ENCODE results near the gene HAL. TPM values are rescaled to one million over a fixed set of nuclear protein-coding genes. Genes with fewer than 3 reads are reported as not detected.

HAL gene
- total and polyA plus RNA-seq, 2 of the 4 experiments (the other 2 are of a cell fraction), result under 0.01 to 0.02 TPM

DNA sequence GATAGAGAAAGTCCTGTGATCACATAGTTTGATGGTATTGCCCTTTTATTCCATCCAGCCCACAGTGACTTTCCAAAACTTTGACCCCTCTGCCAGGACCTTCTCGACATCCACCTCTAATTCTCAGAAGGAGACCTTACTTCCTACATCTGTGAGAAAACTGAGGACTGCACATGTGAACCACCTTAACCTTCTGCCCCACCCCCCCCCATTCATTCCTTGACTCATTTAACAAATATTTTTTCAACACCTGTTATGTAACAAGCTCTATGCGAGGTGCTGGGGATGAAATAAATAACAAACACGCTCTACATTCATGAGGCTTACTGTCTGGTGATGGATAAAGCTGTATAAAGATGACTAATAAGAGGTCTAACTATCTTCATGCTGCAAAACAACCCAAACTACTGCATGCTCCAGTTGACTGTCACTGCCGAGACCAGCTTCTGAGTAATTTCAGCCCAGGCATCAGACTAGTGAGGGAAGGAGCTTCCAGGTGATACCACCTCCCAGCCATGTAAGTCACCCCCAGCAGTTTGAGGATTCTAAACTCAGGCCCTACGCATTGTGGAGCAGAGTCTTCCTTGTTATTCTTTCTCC lies 1.9 kb upstream of the HAL start:
- Histone ChIP-seq H2AFZ (replicated peaks; ENCODE audit: low read length, poor library complexity) (no peak overlapping the region), H3K23ac (ENCODE audit: low read depth, low read length) (no peak overlapping the region), H2AK9ac (replicated peaks; ENCODE audit: low read depth, low read length, poor library complexity) (no peak overlapping the region), H3K79me1 (ENCODE audit: low read depth in 1 of 2, low read length in 2 of 2) (no peaks in the 10 kb centered on the region), H3K4me2 (ENCODE audit: low read depth, low read length) (no peak overlapping the region), H3K14ac (replicated peaks; ENCODE audit: low read depth, low read length) (0 out of 2 replicates have a peak overlapping the region, but pooled peaks have one; percentile 24), H3K18ac (ENCODE audit: low read depth, low read length) (no peak overlapping the region), H3K9ac (ENCODE audit: low read depth, low read length) (no peak overlapping the region), H3K4me3 (ENCODE audit: insufficient read depth, low read depth, low read length) (no peak overlapping the region), H2AK5ac (ENCODE audit: low read depth, low read length) (no peak overlapping the region), H3K4me1 (ENCODE audit: control insufficient read depth, insufficient read depth, low read length) (no peaks in the 10 kb centered on the region), H2BK5ac (ENCODE audit: low read depth, low read length, poor library complexity, severe bottlenecking) (no peak overlapping the region), H4K20me1 (ENCODE audit: insufficient read depth, low read length) (no peaks in the 10 kb centered on the region), H3K56ac (ENCODE audit: extremely low read depth, insufficient read depth, low read length) (no peak overlapping the region), H4K8ac (ENCODE audit: low read depth in 2 of 2, low read length in 2 of 2) (no peak overlapping the region), H3K27ac (ENCODE audit: insufficient read depth, low read length) (no peak overlapping the region), H2BK15ac (ENCODE audit: low read depth, low read length) (no peak overlapping the region), H3K27me3 (ENCODE audit: control insufficient read depth, insufficient read depth, low read length) (peaks cover under 1% of the 10 kb centered on the region; the same call in 1 of the 2 replicates), H2BK120ac (ENCODE audit: low read depth, low read length) (no peak overlapping the region), H2BK20ac (ENCODE audit: low read depth, low read length) (no peak overlapping the region), H3K9me1 (ENCODE audit: insufficient read depth, low read length) (no peaks in the 10 kb centered on the region; the same call in 1 of the 2 replicates), H3K4ac (ENCODE audit: low read depth, low read length) (no peak overlapping the region), H3K9me3 (ENCODE audit: control insufficient read depth, insufficient read depth, low read length) (no peaks in the 10 kb centered on the region), H4K5ac (ENCODE audit: low read depth, low read length) (no peak overlapping the region), H4K91ac (ENCODE audit: insufficient read depth, low read depth, low read length) (no peak overlapping the region), H3K36me3 (ENCODE audit: control insufficient read depth, insufficient read depth, low read length) (peaks cover 6% of the 10 kb centered on the region; the same call in 1 of the 2 replicates)
- WGBS, 2 experiments (ENCODE audit: extremely low coverage in 2 of 2, insufficient read length in 1 of 2), result no CpG with 5 or more reads among the region's 5 CpGs
- ATAC-seq (ENCODE audit: low read depth) (peak; percentile 12; the same call in 1 of the 2 replicates), DNase-seq (peak; percentile 4)
- in situ Hi-C loops (cut with MboI; ENCODE audit: low sequenced_read_pairs), result no loop called here
- CTCF ChIA-PET, result interaction anchor here (0.6 to 3.0 kb wide), 7 partner anchors 8 to 518 kb away, joined by 3 to 11 read pairs (median 5); no protein-coding TSS in a partner anchor
- POLR2A ChIA-PET (ENCODE audit: unreplicated experiment), result no interaction called here
- dilution Hi-C loops (cut with HindIII; ENCODE audit: low sequenced_read_pairs, unreplicated experiment), result no loop called here
- TF ChIP-seq, protein P1, sequence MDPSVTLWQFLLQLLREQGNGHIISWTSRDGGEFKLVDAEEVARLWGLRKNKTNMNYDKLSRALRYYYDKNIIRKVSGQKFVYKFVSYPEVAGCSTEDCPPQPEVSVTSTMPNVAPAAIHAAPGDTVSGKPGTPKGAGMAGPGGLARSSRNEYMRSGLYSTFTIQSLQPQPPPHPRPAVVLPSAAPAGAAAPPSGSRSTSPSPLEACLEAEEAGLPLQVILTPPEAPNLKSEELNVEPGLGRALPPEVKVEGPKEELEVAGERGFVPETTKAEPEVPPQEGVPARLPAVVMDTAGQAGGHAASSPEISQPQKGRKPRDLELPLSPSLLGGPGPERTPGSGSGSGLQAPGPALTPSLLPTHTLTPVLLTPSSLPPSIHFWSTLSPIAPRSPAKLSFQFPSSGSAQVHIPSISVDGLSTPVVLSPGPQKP (IDR thresholded peaks at IDR 0.05; ENCODE audit: borderline replicate concordance, low read depth, low read length), result no peak
- TF ChIP-seq MAZ (IDR thresholded peaks at IDR 0.05; ENCODE audit: borderline replicate concordance, low read depth, low read length) (no peak), CEBPB (IDR thresholded peaks at IDR 0.05; ENCODE audit: low read depth, low read length) (no peak)
- intact Hi-C loops (cut with micrococcal nuclease), result loop anchor here (1.0 to 2.0 kb wide), 3 partner anchors 80 to 415 kb away; no protein-coding TSS in a partner anchor
- BruUV-seq (replicated peaks), result no TSS peak
